ACC112 (cell line): ENCODE data around the gene ZNF214.

Experiments used
- H2AFZ ChIP-seq: fragments of 200-600 bp; sonication (generic); one replicate; pipeline ENCODE4 v1.6.0; 2017; ENCODE audit warnings: antibody characterized with exemption, low read length; ENCODE audit not compliant: unreplicated experiment
- H3K27ac ChIP-seq: fragments of 200-600 bp; sonication (generic); 2 replicates; pipeline ENCODE4 v1.5.1; 2014; ENCODE audit warnings: low read depth, mild to moderate bottlenecking, antibody characterized with exemption, low read length, moderate library complexity
- H3K27me3 ChIP-seq: fragments of 200-600 bp; sonication (generic); 2 replicates; pipeline ENCODE4 v1.6.1; 2014; ENCODE audit warnings: mild to moderate bottlenecking, antibody characterized with exemption, low read length, moderate library complexity, mixed read lengths; ENCODE audit not compliant: insufficient read depth
- H3K36me3 ChIP-seq: fragments of 200-600 bp; sonication (generic); 2 replicates; pipeline ENCODE4 v1.6.1; 2016; ENCODE audit warnings: mild to moderate bottlenecking, antibody characterized with exemption, low read length, moderate library complexity, mixed read lengths; ENCODE audit not compliant: insufficient read depth
- H3K4me1 ChIP-seq: fragments of 200-600 bp; sonication (generic); one replicate; pipeline ENCODE4 v1.6.1; 2016; ENCODE audit warnings: low read length, mixed read lengths; ENCODE audit not compliant: insufficient read depth, unreplicated experiment, control insufficient read depth
- H3K4me3 ChIP-seq: fragments of 200-600 bp; sonication (generic); 2 replicates; pipeline ENCODE4 v1.5.1; 2014; ENCODE audit warnings: mild to moderate bottlenecking, low read depth, low read length
- H3K79me2 ChIP-seq: fragments of 200-600 bp; sonication (generic); one replicate; pipeline ENCODE4 v1.6.0; 2016; ENCODE audit warnings: low read length; ENCODE audit not compliant: control insufficient read depth, unreplicated experiment, insufficient read depth

ZNF214 gene

GRCh38 chr11:7020183-7020917 lies at the start of gene ZNF214, which contains the start of gene NLRP14:
TSS of gene ZNF214 (minus strand) at chr11:7020346. CDS start at chr11:7002835, 17,511 bp downstream.
TSS of gene NLRP14 (plus strand) at chr11:7020479. CDS start at chr11:7038587, 18,108 bp downstream.
- H3K79me2 ChIP-seq: no peaks in the 10 kb centered on the region
- peaks cover 6% of the 10 kb centered on the region for H3K4me1 ChIP-seq
- H3K36me3 ChIP-seq: no peaks in the 10 kb centered on the region
- H3K27ac ChIP-seq: peak within 1 kb of the TSS; percentile 45
- H2AFZ ChIP-seq: peak within 1 kb of the TSS; percentile 100
- H3K27me3 ChIP-seq: 0 out of 2 replicates have a peak, but pooled peaks cover 5% of the 10 kb centered on the region
- peak within 1 kb of the TSS; percentile 91 for H3K4me3 ChIP-seq

GRCh38 chr11:7062534-7062933 lies 42.4 kb upstream of the ZNF214 start:
- H3K36me3 ChIP-seq: no peaks in the 10 kb centered on the region
- H3K4me3 ChIP-seq: no peak overlapping the region
- no peak overlapping the region for H2AFZ ChIP-seq
- no peaks in the 10 kb centered on the region for H3K79me2 ChIP-seq
- H3K4me1 ChIP-seq: peaks cover 6% of the 10 kb centered on the region
- peaks cover 7% of the 10 kb centered on the region; the same call in 1 of the 2 replicates for H3K27me3 ChIP-seq
- no peak overlapping the region for H3K27ac ChIP-seq

GRCh38 chr11:7060868-7061267 lies 40.7 kb upstream of the ZNF214 start:
- no peaks in the 10 kb centered on the region for H3K79me2 ChIP-seq
- H3K27me3 ChIP-seq: peaks cover 5% of the 10 kb centered on the region; the same call in 1 of the 2 replicates

GRCh38 chr11:7057641-7058040 lies 37.5 kb upstream of the ZNF214 start:
- no peaks in the 10 kb centered on the region for H3K79me2 ChIP-seq
- H3K4me1 ChIP-seq: peaks cover 6% of the 10 kb centered on the region
- H3K27ac ChIP-seq: no peak overlapping the region
- no peak overlapping the region for H3K4me3 ChIP-seq
- no peak overlapping the region for H2AFZ ChIP-seq
- H3K36me3 ChIP-seq: no peaks in the 10 kb centered on the region
- H3K27me3 ChIP-seq: peaks cover 5% of the 10 kb centered on the region; the same call in 1 of the 2 replicates

More at GRCh38 chr11:7060868-7061267, 40.7 kb upstream of the ZNF214 start:
- Histone ChIP-seq H2AFZ (no peak overlapping the region), H3K4me1 (peaks cover 6% of the 10 kb centered on the region), H3K27ac (peak overlapping the region; percentile 0; the same call in 1 of the 2 replicates), H3K4me3 (no peak overlapping the region), H3K36me3 (no peaks in the 10 kb centered on the region)

- Histone ChIP-seq H3K36me3 (no peaks in the 10 kb centered on the region), H3K27me3 (0 out of 2 replicates have a peak, but pooled peaks cover 5% of the 10 kb centered on the region), H2AFZ (no peak overlapping the region), H3K79me2 (no peaks in the 10 kb centered on the region), H3K27ac (no peak overlapping the region), H3K4me3 (no peak overlapping the region), H3K4me1 (peaks cover 6% of the 10 kb centered on the region)
Observed at GRCh38 chr11:7056828-7057513, 36.8 kb upstream of the ZNF214 start.

GRCh38 chr11:7050191-7050590 lies 30.0 kb upstream of the ZNF214 start:
- Histone ChIP-seq H2AFZ (no peak overlapping the region), H3K27me3 (no peaks in the 10 kb centered on the region), H3K4me3 (no peak overlapping the region), H3K27ac (no peak overlapping the region), H3K36me3 (no peaks in the 10 kb centered on the region), H3K4me1 (peaks cover 12% of the 10 kb centered on the region), H3K79me2 (no peaks in the 10 kb centered on the region)

- Histone ChIP-seq H3K79me2 (no peaks in the 10 kb centered on the region), H3K36me3 (no peaks in the 10 kb centered on the region), H2AFZ (peak overlapping the region; percentile 67), H3K4me1 (peaks cover 12% of the 10 kb centered on the region), H3K27me3 (no peaks in the 10 kb centered on the region), H3K4me3 (no peak overlapping the region), H3K27ac (peak overlapping the region; percentile 53)
Observed at GRCh38 chr11:7046474-7047175, 26.5 kb upstream of the ZNF214 start.

- H3K4me3 ChIP-seq: no peak overlapping the region
Observed at GRCh38 chr11:7034019-7034418, 13.9 kb upstream of the ZNF214 start.

GRCh38 chr11:7032692-7033091 lies 12.5 kb upstream of the ZNF214 start:
- Histone ChIP-seq H3K4me3 (no peak overlapping the region), H3K27ac (no peak overlapping the region)

More at GRCh38 chr11:7034019-7034418, 13.9 kb upstream of the ZNF214 start:
- Histone ChIP-seq H3K4me1 (no peaks in the 10 kb centered on the region), H2AFZ (no peak overlapping the region), H3K79me2 (no peaks in the 10 kb centered on the region), H3K27ac (no peak overlapping the region), H3K36me3 (no peaks in the 10 kb centered on the region), H3K27me3 (peaks cover 48% of the 10 kb centered on the region)

GRCh38 chr11:7031471-7031871 lies 11.3 kb upstream of the ZNF214 start:
- no peak overlapping the region for H2AFZ ChIP-seq
- H3K4me3 ChIP-seq: no peak overlapping the region
- H3K4me1 ChIP-seq: no peaks in the 10 kb centered on the region
- H3K36me3 ChIP-seq: no peaks in the 10 kb centered on the region
- no peak overlapping the region for H3K27ac ChIP-seq
- no peaks in the 10 kb centered on the region for H3K79me2 ChIP-seq
- peaks cover 38% of the 10 kb centered on the region for H3K27me3 ChIP-seq

More at GRCh38 chr11:7032692-7033091, 12.5 kb upstream of the ZNF214 start:
- Histone ChIP-seq H3K27me3 (peaks cover 46% of the 10 kb centered on the region), H3K36me3 (no peaks in the 10 kb centered on the region), H3K79me2 (no peaks in the 10 kb centered on the region), H3K4me1 (no peaks in the 10 kb centered on the region), H2AFZ (no peak overlapping the region)
